Karpas-422 (cell line): ENCODE measurements around the gene ZNF593. TPM values are rescaled to one million over a fixed set of nuclear protein-coding genes. Genes with fewer than 3 reads are reported as not detected.

Source experiments
- DNase-seq: peaks from one replicate; pipeline ENCODE4 v3.0.0-alpha.2; 2015
- H2AFZ ChIP-seq: fragments of 200-600 bp; sonication (generic); 2 replicates; pipeline ENCODE4 v1.6.1; 2014; ENCODE audit warnings: antibody characterized with exemption, low read length, mixed read lengths
- H3K27ac ChIP-seq: fragments of 200-600 bp; sonication (generic); 2 replicates; pipeline ENCODE4 v1.5.1; 2014; ENCODE audit warnings: mild to moderate bottlenecking, low read length, moderate library complexity
- H3K27me3 ChIP-seq: fragments of 200-600 bp; sonication (generic); 2 replicates; pipeline ENCODE4 v1.6.1; 2014; ENCODE audit warnings: low read length, mixed read lengths
- H3K36me3 ChIP-seq: fragments of 200-600 bp; sonication (generic); 2 replicates; pipeline ENCODE4 v1.6.1; 2014; ENCODE audit warnings: low read length, mixed read lengths; ENCODE audit not compliant: insufficient read depth
- H3K4me1 ChIP-seq: fragments of 200-600 bp; sonication (generic); 2 replicates; pipeline ENCODE4 v1.6.1; 2014; ENCODE audit warnings: mild to moderate bottlenecking, low read length, mixed read lengths
- H3K4me2 ChIP-seq: fragments of 200-600 bp; sonication (generic); 2 replicates; pipeline ENCODE4 v1.6.1; 2014; ENCODE audit warnings: low read length, low read depth, mild to moderate bottlenecking; ENCODE audit not compliant: poor library complexity, severe bottlenecking
- H3K4me3 ChIP-seq: fragments of 200-600 bp; sonication (generic); 2 replicates; pipeline ENCODE4 v1.5.1; 2014; ENCODE audit warnings: mild to moderate bottlenecking, antibody characterized with exemption, low read length, mixed read lengths
- H3K79me2 ChIP-seq: fragments of 200-600 bp; sonication (generic); 2 replicates; pipeline ENCODE4 v1.6.1; 2014; ENCODE audit warnings: mild to moderate bottlenecking, low read length, mixed read lengths
- H3K9ac ChIP-seq: fragments of 200-600 bp; sonication (generic); 2 replicates; pipeline ENCODE4 v1.6.0; 2014; ENCODE audit warnings: low read length
- H3K9me2 ChIP-seq: fragments of 200-600 bp; sonication (generic), shearing (Covaris generic); replicated peaks from 2 replicates; pipeline ENCODE4 v1.6.0; 2014; ENCODE audit warnings: mild to moderate bottlenecking, low read length, moderate library complexity; ENCODE audit not compliant: insufficient read depth
- H3K9me3 ChIP-seq: fragments of 300-700, 200-600 bp; sonication (generic); 2 replicates; pipeline ENCODE4 v1.6.1; 2014; ENCODE audit warnings: low read length, mixed read lengths
- H4K20me1 ChIP-seq: fragments of 200-600 bp; sonication (generic); 2 replicates; pipeline ENCODE4 v1.6.1; 2014; ENCODE audit warnings: mild to moderate bottlenecking, antibody characterized with exemption, low read length, low read depth; ENCODE audit not compliant: insufficient read depth
- total RNA-seq: library from RNA; depleted of rRNA; stranded (reverse); fragments of >200 nt; shearing (Covaris generic); gene quantifications from 2 replicates; pipeline ENCODE4 v1.2.3, GENCODE V29; 2014; ENCODE audit warnings: low replicate concordance

The ZNF593 gene
- total RNA-seq, 1 experiment from 2014 or later: 58.5 TPM

DNA sequence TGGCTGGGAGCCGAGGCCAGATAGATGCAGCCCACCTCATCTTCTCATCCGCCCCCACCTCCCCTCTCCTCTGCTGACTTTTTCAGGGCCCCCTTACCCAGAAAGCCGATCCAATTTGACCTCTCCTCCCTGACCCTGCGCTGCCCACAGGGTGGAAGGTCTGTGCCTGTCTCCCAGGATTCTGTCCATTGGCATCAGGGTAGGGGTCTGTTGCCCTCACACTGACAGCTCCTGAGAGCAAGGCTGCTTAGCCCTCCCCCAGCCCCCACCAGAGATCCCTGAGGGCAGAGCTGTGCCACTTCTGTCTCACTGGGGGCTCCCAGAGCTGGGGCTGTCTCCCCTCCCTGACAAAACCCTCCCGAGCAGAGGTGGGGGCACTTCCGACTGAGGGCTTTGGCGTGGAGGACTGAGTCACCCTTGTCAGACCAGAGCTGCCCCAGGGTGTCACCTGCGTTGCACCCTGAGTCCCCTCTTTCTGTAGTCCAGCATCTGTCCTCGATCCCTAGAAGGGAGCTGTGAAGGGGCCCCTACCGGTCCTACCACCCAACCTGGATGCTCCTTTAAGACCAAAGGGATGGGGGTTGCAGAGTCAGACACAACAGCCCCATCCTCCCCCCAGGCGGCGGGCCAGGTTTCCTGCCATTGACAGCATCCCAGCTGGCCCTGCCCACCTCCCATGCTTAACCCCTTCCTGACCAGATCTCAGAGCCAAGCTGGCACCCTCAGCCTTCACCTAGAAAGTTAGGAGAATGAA, 13.2 kb upstream of the ZNF593 start:
- no peak overlapping the region for H3K27ac ChIP-seq
- no peaks in the 10 kb centered on the region for H4K20me1 ChIP-seq
- DNase-seq: peak; percentile 48
- no peaks in the 10 kb centered on the region for H3K36me3 ChIP-seq
- no peak overlapping the region for H3K4me3 ChIP-seq
- no peak overlapping the region for H3K9ac ChIP-seq
- H3K4me2 ChIP-seq: no peak overlapping the region
- H3K9me2 ChIP-seq: no peaks in the 10 kb centered on the region
- no peak overlapping the region for H2AFZ ChIP-seq
- H3K9me3 ChIP-seq: no peaks in the 10 kb centered on the region
- H3K4me1 ChIP-seq: no peaks in the 10 kb centered on the region
- no peaks in the 10 kb centered on the region for H3K79me2 ChIP-seq
- H3K27me3 ChIP-seq: no peaks in the 10 kb centered on the region

GRCh38 chr1:26158271-26158907, 11.3 kb upstream of the ZNF593 start:
- Histone ChIP-seq H3K9me3 (no peaks in the 10 kb centered on the region), H3K27me3 (no peaks in the 10 kb centered on the region), H3K9ac (no peak overlapping the region), H3K27ac (no peak overlapping the region), H3K79me2 (no peaks in the 10 kb centered on the region), H3K9me2 (no peaks in the 10 kb centered on the region), H2AFZ (no peak overlapping the region), H3K4me3 (no peak overlapping the region), H3K4me2 (no peak overlapping the region), H3K36me3 (no peaks in the 10 kb centered on the region), H3K4me1 (no peaks in the 10 kb centered on the region), H4K20me1 (no peaks in the 10 kb centered on the region)
- DNase-seq: no peak

DNA sequence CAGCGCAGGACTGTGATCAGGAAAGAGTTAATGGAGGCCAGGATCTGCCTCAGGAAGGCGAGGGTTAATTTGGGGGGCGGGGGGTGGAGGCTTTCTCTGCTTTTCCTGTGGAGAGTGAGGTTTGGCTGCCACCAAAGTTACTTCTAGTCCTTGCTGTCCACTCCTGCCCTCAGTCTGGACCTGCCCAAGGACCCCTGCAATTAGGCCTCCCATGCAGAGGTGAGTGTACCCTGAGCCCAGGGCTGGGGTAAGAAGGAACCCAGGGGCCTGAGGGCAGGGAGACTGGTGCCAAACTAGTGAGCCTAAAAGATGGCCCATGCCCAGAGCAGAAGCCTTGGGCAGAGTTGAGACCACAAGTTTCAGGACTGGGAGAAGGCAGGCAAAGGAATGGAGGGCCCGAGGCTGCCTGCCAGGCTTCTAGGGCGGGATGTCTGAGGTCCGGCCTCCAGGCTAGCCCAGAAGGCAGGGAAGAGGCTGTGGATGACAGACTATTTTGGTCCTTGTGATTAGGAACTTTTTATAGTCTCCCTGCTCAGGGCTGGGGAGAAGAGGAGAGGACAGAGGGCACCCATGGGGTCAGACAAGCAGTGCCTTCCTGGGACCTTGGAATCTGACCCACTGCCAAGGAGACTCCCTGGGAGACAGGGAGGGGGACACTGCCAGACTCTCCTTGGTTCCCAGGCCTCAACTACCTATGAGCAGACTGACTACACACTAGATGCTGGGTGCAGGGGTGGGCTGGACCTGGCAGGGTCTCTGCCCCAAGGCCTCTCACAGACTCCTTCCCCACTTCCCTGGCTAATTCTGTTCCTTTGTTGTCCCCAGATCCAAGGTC, 10.6 kb upstream of the ZNF593 start, which contains the start of gene FAM110D:
Gene FAM110D (plus strand): TSS at position 172 of the 835 bp plus-strand sequence. CDS start 2,213 bp downstream, outside the sequence.
- H3K9me3 ChIP-seq: no peaks in the 10 kb centered on the region
- H3K27ac ChIP-seq: no peak within 1 kb of the TSS
- no peaks in the 10 kb centered on the region for H3K79me2 ChIP-seq
- H2AFZ ChIP-seq: no peak within 1 kb of the TSS
- DNase-seq: no peak
- no peaks in the 10 kb centered on the region for H3K36me3 ChIP-seq
- no peaks in the 10 kb centered on the region for H3K9me2 ChIP-seq
- no peaks in the 10 kb centered on the region for H3K27me3 ChIP-seq
- no peak within 1 kb of the TSS for H3K4me3 ChIP-seq
- no peak within 1 kb of the TSS for H3K4me2 ChIP-seq
- no peaks in the 10 kb centered on the region for H4K20me1 ChIP-seq
- no peaks in the 10 kb centered on the region for H3K4me1 ChIP-seq
- H3K9ac ChIP-seq: no peak within 1 kb of the TSS

DNA sequence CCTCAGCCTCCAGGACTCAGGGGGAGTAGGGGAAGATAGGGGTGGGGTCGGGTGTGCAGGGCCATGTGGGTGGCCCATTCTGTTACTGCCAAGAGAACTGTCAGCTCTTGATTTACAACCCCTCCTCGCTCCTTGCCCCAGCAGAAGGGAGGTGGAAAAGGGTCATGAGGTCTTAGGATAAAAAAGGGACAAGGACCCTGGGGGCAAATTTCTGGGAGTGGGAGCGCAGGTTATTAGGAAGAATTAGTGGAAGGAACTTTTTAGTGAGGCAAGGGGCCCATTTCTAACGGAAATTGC, 10.0 kb upstream of the ZNF593 start:
- Histone ChIP-seq H3K9ac (no peak overlapping the region), H3K9me2 (no peaks in the 10 kb centered on the region), H4K20me1 (no peaks in the 10 kb centered on the region), H3K4me1 (no peaks in the 10 kb centered on the region), H3K9me3 (no peaks in the 10 kb centered on the region), H3K4me3 (no peak overlapping the region), H3K27ac (no peak overlapping the region), H3K36me3 (no peaks in the 10 kb centered on the region), H3K4me2 (no peak overlapping the region), H2AFZ (no peak overlapping the region), H3K27me3 (no peaks in the 10 kb centered on the region), H3K79me2 (no peaks in the 10 kb centered on the region)
- no peak for DNase-seq

- Histone ChIP-seq H2AFZ (no peak overlapping the region), H3K27ac (no peak overlapping the region), H3K4me1 (no peaks in the 10 kb centered on the region), H3K9me2 (no peaks in the 10 kb centered on the region), H3K9me3 (no peaks in the 10 kb centered on the region), H3K36me3 (no peaks in the 10 kb centered on the region), H3K27me3 (no peaks in the 10 kb centered on the region), H3K4me3 (no peak overlapping the region), H4K20me1 (no peaks in the 10 kb centered on the region), H3K9ac (no peak overlapping the region), H3K79me2 (no peaks in the 10 kb centered on the region), H3K4me2 (no peak overlapping the region)
- no peak for DNase-seq
Observed at GRCh38 chr1:26160527-26161414, 8.9 kb upstream of the ZNF593 start.

- Histone ChIP-seq H3K36me3 (no peaks in the 10 kb centered on the region), H3K9me3 (no peaks in the 10 kb centered on the region), H3K9ac (no peak overlapping the region), H3K9me2 (no peaks in the 10 kb centered on the region), H3K4me1 (no peaks in the 10 kb centered on the region), H3K4me2 (no peak overlapping the region), H2AFZ (no peak overlapping the region), H3K27ac (no peak overlapping the region), H3K79me2 (no peaks in the 10 kb centered on the region), H3K4me3 (no peak overlapping the region), H3K27me3 (no peaks in the 10 kb centered on the region), H4K20me1 (no peaks in the 10 kb centered on the region)
- DNase-seq: no peak
Observed at GRCh38 chr1:26161415-26162219, 8.1 kb upstream of the ZNF593 start.

GRCh38 chr1:26162220-26162709, 7.4 kb upstream of the ZNF593 start:
- H3K4me3 ChIP-seq: no peak overlapping the region
- no peaks in the 10 kb centered on the region for H3K9me3 ChIP-seq
- no peaks in the 10 kb centered on the region for H3K36me3 ChIP-seq
- H3K4me2 ChIP-seq: no peak overlapping the region
- no peaks in the 10 kb centered on the region for H3K27me3 ChIP-seq
- H3K79me2 ChIP-seq: no peaks in the 10 kb centered on the region
- no peaks in the 10 kb centered on the region for H3K9me2 ChIP-seq
- H4K20me1 ChIP-seq: no peaks in the 10 kb centered on the region
- no peak overlapping the region for H3K27ac ChIP-seq
- no peak overlapping the region for H2AFZ ChIP-seq
- no peaks in the 10 kb centered on the region for H3K4me1 ChIP-seq
- H3K9ac ChIP-seq: no peak overlapping the region
- DNase-seq: no peak
